ENCODE measurements around the gene MAPRE3. TPM values are rescaled to one million over a fixed set of nuclear protein-coding genes. Genes with fewer than 3 reads are reported as not detected.
A peak's percentile ranks its signal among the peaks of the same experiment; 100 is the strongest.

MAPRE3 gene
- total and polyA plus RNA-seq, 4 donors, result 10.2 to 41.9 (median 27.2) TPM

GRCh38 chr2:27042985-27043634 lies 72.7 kb downstream of the MAPRE3 start:
- 91 to 92% methylated on average over 7 of the region's 7 CpGs for WGBS, 2 donors
- no peak for ATAC-seq (ENCODE audit: insufficient read depth, low FRiP score)

GRCh38 chr2:27049422-27050280 lies 79.2 kb downstream of the MAPRE3 start:
- Histone ChIP-seq H3K27ac (ENCODE audit: low read depth in 1 of 2, low read length in 1 of 2) (peak overlapping the region; percentile 58 to 84), H3K9me3 (ENCODE audit: control insufficient read depth in 4 of 4, insufficient read depth in 3 of 4, low read length in 3 of 4) (no peaks in the 10 kb centered on the region), H3K4me3 (peak overlapping the region; percentile 37), H3K36me3 (ENCODE audit: control insufficient read depth in 4 of 4, insufficient read depth in 4 of 4, low read length in 4 of 4) (peaks cover 0 to 15% (median 8%) of the 10 kb centered on the region in 4 donors), H3K9ac (ENCODE audit: insufficient read depth in 1 of 2, low read length in 2 of 2) (peak overlapping the region; percentile 55 to 79), H3K4me1 (ENCODE audit: control insufficient read depth in 5 of 5, insufficient read depth in 5 of 5, low read length in 5 of 5) (peaks cover 0 to 16% (median 2%) of the 10 kb centered on the region in 5 donors), H3K27me3 (ENCODE audit: control insufficient read depth in 3 of 3, insufficient read depth in 3 of 3, low read length in 2 of 3) (no peaks in the 10 kb centered on the region)
- ATAC-seq (ENCODE audit: insufficient read depth, low FRiP score) (peak; percentile 3), DNase-seq (peak in 1 of 3 donors; percentile 56)
- 8 to 11% methylated on average over 37 to 52 of the region's 52 CpGs for WGBS, 2 donors
- no peak for TF ChIP-seq CTCF (IDR thresholded peaks at IDR 0.05; ENCODE audit: control extremely low read depth, extremely low read depth)

More at GRCh38 chr2:27042985-27043634, 72.7 kb downstream of the MAPRE3 start:
- no peak for DNase-seq
- H3K9me3 ChIP-seq (ENCODE audit: control insufficient read depth in 4 of 4, insufficient read depth in 3 of 4, low read length in 3 of 4), result no peaks in the 10 kb centered on the region
- peaks cover 0 to 5% (median 0%) of the 10 kb centered on the region in 5 donors for H3K4me1 ChIP-seq (ENCODE audit: control insufficient read depth in 5 of 5, insufficient read depth in 5 of 5, low read length in 5 of 5)
- no peaks in the 10 kb centered on the region for H3K27me3 ChIP-seq (ENCODE audit: control insufficient read depth in 3 of 3, insufficient read depth in 3 of 3, low read length in 2 of 3)
- H3K4me3 ChIP-seq, result no peak overlapping the region
- peaks cover 13 to 36% (median 16%) of the 10 kb centered on the region in 4 donors for H3K36me3 ChIP-seq (ENCODE audit: control insufficient read depth in 4 of 4, insufficient read depth in 4 of 4, low read length in 4 of 4)
- H3K9ac ChIP-seq (ENCODE audit: insufficient read depth in 1 of 2, low read length in 2 of 2), result no peak overlapping the region
- TF ChIP-seq CTCF (IDR thresholded peaks at IDR 0.05; ENCODE audit: control extremely low read depth, extremely low read depth), result no peak
- no peak overlapping the region for H3K27ac ChIP-seq (ENCODE audit: low read depth in 1 of 2, low read length in 1 of 2)

- H3K36me3 ChIP-seq (ENCODE audit: control insufficient read depth in 4 of 4, insufficient read depth in 4 of 4, low read length in 4 of 4), result peaks cover 0 to 23% (median 15%) of the 10 kb centered on the region in 4 donors
- H3K27ac ChIP-seq (ENCODE audit: low read depth in 1 of 2, low read length in 1 of 2), result peak overlapping the region; percentile 84 to 91
- no peak for TF ChIP-seq CTCF (IDR thresholded peaks at IDR 0.05; ENCODE audit: control extremely low read depth, extremely low read depth)
- H3K9me3 ChIP-seq (ENCODE audit: control insufficient read depth in 4 of 4, insufficient read depth in 3 of 4, low read length in 3 of 4), result no peaks in the 10 kb centered on the region
- ATAC-seq (ENCODE audit: insufficient read depth, low FRiP score), result peak; percentile 64
- peaks cover 0 to 16% (median 2%) of the 10 kb centered on the region in 5 donors for H3K4me1 ChIP-seq (ENCODE audit: control insufficient read depth in 5 of 5, insufficient read depth in 5 of 5, low read length in 5 of 5)
- H3K9ac ChIP-seq (ENCODE audit: insufficient read depth in 1 of 2, low read length in 2 of 2), result peak overlapping the region; percentile 55 to 91
- WGBS, 2 donors, result 0% methylated on average over 48 of the region's 48 CpGs
- no peaks in the 10 kb centered on the region for H3K27me3 ChIP-seq (ENCODE audit: control insufficient read depth in 3 of 3, insufficient read depth in 3 of 3, low read length in 2 of 3)
- peak; percentile 96 to 99 (median 98) for DNase-seq
- peak overlapping the region; percentile 58 for H3K4me3 ChIP-seq
These were observed 80.0 kb downstream of the MAPRE3 start for GRCh38 chr2:27050281-27050995.
